H1 (cell line): ENCODE results near the gene ANKRD9. TPM values are rescaled to one million over a fixed set of nuclear protein-coding genes. Genes with fewer than 3 reads are reported as not detected.

Source experiments
- CTCF ChIA-PET: fragments of 300-600 bp; sonication (Branson Sonifier 250); formaldehyde crosslinking; loops from one replicate; lab custom pipeline; 2021; ENCODE audit not compliant: partially characterized antibody; lab: Charles Lee
- POLR2A ChIA-PET: fragments of 300-600 bp; sonication (Branson Sonifier 250); formaldehyde crosslinking; loops from one replicate; lab custom pipeline; 2021; ENCODE audit warnings: inconsistent platforms; ENCODE audit not compliant: partially characterized antibody; lab: Charles Lee
- DNase-seq, 2 experiments: peaks; one replicate each; pipeline versions ENCODE4 v3.0.0 to v3.0.0-alpha.2; 2010 to 2022; ENCODE audit warnings: low spot score in 2 of 2, low read depth in 1 of 2, mixed read lengths in 1 of 2
- FAIRE-seq: peaks from 2 replicates; lab custom pipeline; 2011; peaks lifted over from hg19 to GRCh38; lab: Jason Lieb, UNC
- H2AFZ ChIP-seq: 2 replicates; pipeline ENCODE4 v1.8.1; 2012; ENCODE audit warnings: low read length, inconsistent platforms
- H2AK5ac ChIP-seq: 2 replicates; pipeline ENCODE4 v1.6.1; 2013; ENCODE audit warnings: low read depth, low read length
- H2BK120ac ChIP-seq: replicated peaks from 2 replicates; pipeline ENCODE3; 2013; ENCODE audit warnings: low read depth, low read length, inconsistent platforms
- H2BK12ac ChIP-seq: 2 replicates; pipeline ENCODE4 v1.6.1; 2013; ENCODE audit warnings: low read depth, low read length
- H2BK15ac ChIP-seq: 2 replicates; pipeline ENCODE4 v1.6.1; 2013; ENCODE audit warnings: low read length
- H2BK20ac ChIP-seq: 2 replicates; pipeline ENCODE4 v1.6.1; 2013; ENCODE audit warnings: low read length
- H2BK5ac ChIP-seq: 2 replicates; pipeline ENCODE4 v1.6.1; 2013; ENCODE audit warnings: low read depth, low read length
- H3K14ac ChIP-seq: 2 replicates; pipeline ENCODE4 v1.6.1; 2013; ENCODE audit warnings: inconsistent platforms; ENCODE audit not compliant: insufficient read length
- H3K18ac ChIP-seq: 2 replicates; pipeline ENCODE4 v1.6.1; 2013; ENCODE audit warnings: low read length; ENCODE audit errors: extremely low read depth
- H3K23ac ChIP-seq: 2 replicates; pipeline ENCODE4 v1.6.1; 2013; ENCODE audit warnings: inconsistent platforms; ENCODE audit not compliant: insufficient read length
- H3K23me2 ChIP-seq: 2 replicates; pipeline ENCODE4 v1.6.1; 2013; ENCODE audit warnings: low read depth, low read length
- H3K27ac ChIP-seq: 2 replicates; pipeline ENCODE4 v1.6.1; 2011; ENCODE audit warnings: low read depth, low read length, inconsistent platforms
- H3K27me3 ChIP-seq, 4 experiments: replicated peaks in 1 of 4; 1 replicate in 1 of 4; 2 replicates in 3 of 4; pipeline versions ENCODE4 v1.6.1 to v1.8.1; 2011 to 2013; ENCODE audit warnings: low read length in 3 of 4, mild to moderate bottlenecking in 3 of 4, inconsistent platforms in 2 of 4, mixed read lengths in 2 of 4, moderate library complexity in 1 of 4; ENCODE audit not compliant: control insufficient read depth in 3 of 4, insufficient read depth in 3 of 4; ENCODE audit errors: extremely low read depth in 1 of 4
- H3K36me3 ChIP-seq, 4 experiments: 2 replicates each; pipeline versions ENCODE4 v1.6.1 to v1.8.1; 2011 to 2013; ENCODE audit warnings: mild to moderate bottlenecking in 4 of 4, low read length in 3 of 4, moderate library complexity in 2 of 4, control low read depth in 1 of 4, inconsistent platforms in 1 of 4; ENCODE audit not compliant: insufficient read depth in 4 of 4, control insufficient read depth in 2 of 4
- H3K4ac ChIP-seq: replicated peaks from 2 replicates; pipeline ENCODE3; 2013; ENCODE audit warnings: low read length, low read depth, mixed read lengths, inconsistent platforms; ENCODE audit not compliant: insufficient read length
- H3K4me1 ChIP-seq, 4 experiments: replicated peaks in 1 of 4; 1 replicate in 1 of 4; 2 replicates in 3 of 4; pipeline versions ENCODE4 v1.6.1 to v1.8.1; 2011 to 2013; ENCODE audit warnings: low read length in 3 of 4, inconsistent platforms in 2 of 4, mixed read lengths in 1 of 4; ENCODE audit not compliant: insufficient read depth in 4 of 4, control insufficient read depth in 3 of 4
- H3K4me2 ChIP-seq, 2 experiments: 2 replicates each; pipeline versions ENCODE4 v1.6.1 to v1.8.1; 2011 to 2013; ENCODE audit warnings: low read depth in 2 of 2, low read length in 2 of 2, control low read depth in 1 of 2, inconsistent platforms in 1 of 2, mild to moderate bottlenecking in 1 of 2; ENCODE audit not compliant: insufficient read depth in 1 of 2
- H3K4me3 ChIP-seq, 4 experiments: fragments of 200-600, 300-600 bp in 1 of 4; sonication (generic), shearing (Covaris generic), sonication (Bioruptor Twin) in 1 of 4; 2 replicates each; pipeline versions ENCODE4 v1.5.1 to v1.8.1; 2011 to 2016; ENCODE audit warnings: low read length in 4 of 4, low read depth in 3 of 4, control low read depth in 2 of 4, inconsistent platforms in 2 of 4, mild to moderate bottlenecking in 2 of 4, mixed read lengths in 1 of 4, moderate library complexity in 1 of 4; ENCODE audit not compliant: insufficient read depth in 2 of 4; ENCODE audit errors: extremely low read depth in 1 of 4
- H3K56ac ChIP-seq: replicated peaks from 2 replicates; pipeline ENCODE3; 2013; ENCODE audit warnings: low read depth, mild to moderate bottlenecking, mixed read lengths, low read length, inconsistent platforms; ENCODE audit not compliant: insufficient read length
- H3K79me1 ChIP-seq: 2 replicates; pipeline ENCODE4 v1.6.1; 2013; ENCODE audit warnings: low read depth, low read length, control low read depth
- H3K79me2 ChIP-seq, 2 experiments: 2 replicates each; pipeline versions ENCODE4 v1.6.1 to v1.8.1; 2012 to 2013; ENCODE audit warnings: low read length in 2 of 2, mild to moderate bottlenecking in 2 of 2, inconsistent platforms in 1 of 2; ENCODE audit not compliant: insufficient read depth in 2 of 2, control insufficient read depth in 1 of 2
- H3K9ac ChIP-seq, 4 experiments: replicated peaks in 1 of 4; 1 replicate in 1 of 4; 2 replicates in 3 of 4; pipeline versions ENCODE4 v1.6.1 to v1.8.1; 2011 to 2013; ENCODE audit warnings: low read depth in 3 of 4, low read length in 3 of 4, control low read depth in 2 of 4, mild to moderate bottlenecking in 2 of 4, moderate library complexity in 2 of 4, inconsistent platforms in 1 of 4; ENCODE audit errors: extremely low read depth in 1 of 4
- H3K9me3 ChIP-seq, 2 experiments: 2 replicates each; pipeline versions ENCODE4 v1.6.1 to v1.8.1; 2012 to 2013; ENCODE audit warnings: mild to moderate bottlenecking in 2 of 2, moderate library complexity in 2 of 2, control low read depth in 1 of 2, inconsistent platforms in 1 of 2, low read depth in 1 of 2, low read length in 1 of 2, mixed read lengths in 1 of 2; ENCODE audit not compliant: insufficient read depth in 2 of 2
- H4K20me1 ChIP-seq, 2 experiments: replicated peaks in 1 of 2; 2 replicates each; pipeline versions ENCODE3 to v1.8.1; 2011 to 2013; ENCODE audit warnings: inconsistent platforms in 2 of 2, low read length in 2 of 2, mild to moderate bottlenecking in 1 of 2; ENCODE audit not compliant: insufficient read depth in 2 of 2, control insufficient read depth in 1 of 2
- H4K5ac ChIP-seq: 2 replicates; pipeline ENCODE4 v1.6.1; 2013; ENCODE audit warnings: low read length, low read depth, mixed read lengths, inconsistent platforms; ENCODE audit not compliant: insufficient read length
- H4K8ac ChIP-seq: 2 replicates; pipeline ENCODE4 v1.8.0; 2013; ENCODE audit warnings: mild to moderate bottlenecking, moderate library complexity, low read length, inconsistent platforms; ENCODE audit not compliant: insufficient read depth; ENCODE audit errors: extremely low read depth
- H4K91ac ChIP-seq: replicated peaks from 2 replicates; pipeline ENCODE3; 2013; ENCODE audit warnings: low read length, mixed read lengths, inconsistent platforms; ENCODE audit not compliant: insufficient read length
- ASH2L ChIP-seq: fragments of 200-600, 300-600 bp; sonication (generic); IDR thresholded peaks from one replicate; pipeline ENCODE4 v1.7.1; 2017; ENCODE audit warnings: low read length
- KDM5A ChIP-seq: fragments of 200-600 bp; IDR thresholded peaks from 2 replicates; pipeline ENCODE4 v1.7.1; 2012; ENCODE audit warnings: mild to moderate bottlenecking, low read length, inconsistent platforms, mixed read lengths
- NRF1 ChIP-seq: IDR thresholded peaks from 2 replicates; pipeline ENCODE4 v1.6.1; 2011; ENCODE audit warnings: mild to moderate bottlenecking, low read depth, low read length, improper control_type of control experiment
- POLR2AphosphoS5 ChIP-seq: IDR thresholded peaks from 2 replicates; pipeline ENCODE4 v1.6.1; 2011; ENCODE audit warnings: low read depth, low read length
- POU5F1 ChIP-seq: IDR thresholded peaks from 2 replicates; pipeline ENCODE4 v1.6.1; 2011; ENCODE audit warnings: low read depth, mild to moderate bottlenecking, low read length, moderate library complexity
- RAD21 ChIP-seq, 2 experiments: IDR thresholded peaks in 1 of 2; conservative IDR thresholded peaks in 1 of 2; 2 replicates each; pipeline ENCODE4 v1.6.1; 2011; ENCODE audit warnings: low read depth in 2 of 2, low read length in 2 of 2, improper control_type of control experiment in 1 of 2, inconsistent platforms in 1 of 2, mild to moderate bottlenecking in 1 of 2, moderate library complexity in 1 of 2
- SIX5 ChIP-seq: IDR thresholded peaks from 2 replicates; pipeline ENCODE4 v1.6.1; 2011; ENCODE audit warnings: mild to moderate bottlenecking, low read depth, low read length
- WGBS, 2 experiments: shearing (Covaris generic) in 1 of 2; methylation state at CpG; one replicate each; pipeline versions ENCODE4 v1.1.6 to v1.1.7; 2013 to 2015; ENCODE audit warnings: low lambda C conversion rate in 2 of 2, mixed read lengths in 2 of 2, inconsistent platforms in 1 of 2, low coverage in 1 of 2, missing lambda C conversion rate in 1 of 2; ENCODE audit not compliant: insufficient replicate concordance in 2 of 2, insufficient coverage in 1 of 2, insufficient read length in 1 of 2; ENCODE audit errors: extremely low coverage in 1 of 2, missing lambda C conversion rate in 1 of 2; 5-methylcytosine and 5-hydroxymethylcytosine counted together
- polyA plus RNA-seq, 7 experiments: library from polyadenylated mRNA; depleted of rRNA in 3 of 7; stranded (reverse) in 5 of 7; unstranded in 2 of 7; fragments of >200 nt in 5 of 7; fragments of 200-250 nt in 2 of 7; gene quantifications; 1 replicate in 5 of 7; 2 replicates in 1 of 7; 4 replicates in 1 of 7; pipeline versions ENCODE4 v1.2.1 to v1.2.3, GENCODE V29; 2011 to 2013; ENCODE audit warnings: missing spikeins in 2 of 7, mixed read lengths in 2 of 7
- total RNA-seq: library from RNA; stranded (reverse); fragmentation: NEBNext Ultra II Directional; extraction: Animal tissue kit (Norgen Biotek cat#: 25700); gene quantifications from 2 replicates; pipeline ENCODE4 v1.2.1, GENCODE V29; 2021
- TF ChIP-seq, protein P1 (sequence below): IDR thresholded peaks from 2 replicates; pipeline ENCODE4 v1.6.1; 2011; ENCODE audit warnings: low read length, improper control_type of control experiment
- TF ChIP-seq, protein P2 (sequence below): IDR thresholded peaks from 2 replicates; pipeline ENCODE4 v1.6.1; 2012; ENCODE audit warnings: low read length, inconsistent platforms

The ANKRD9 gene
- total and polyA plus RNA-seq, 2 of the 8 experiments (the other 6 are each of a cell fraction or from before 2014, with no cell fraction given): 37.0 to 41.8 TPM

DNA sequence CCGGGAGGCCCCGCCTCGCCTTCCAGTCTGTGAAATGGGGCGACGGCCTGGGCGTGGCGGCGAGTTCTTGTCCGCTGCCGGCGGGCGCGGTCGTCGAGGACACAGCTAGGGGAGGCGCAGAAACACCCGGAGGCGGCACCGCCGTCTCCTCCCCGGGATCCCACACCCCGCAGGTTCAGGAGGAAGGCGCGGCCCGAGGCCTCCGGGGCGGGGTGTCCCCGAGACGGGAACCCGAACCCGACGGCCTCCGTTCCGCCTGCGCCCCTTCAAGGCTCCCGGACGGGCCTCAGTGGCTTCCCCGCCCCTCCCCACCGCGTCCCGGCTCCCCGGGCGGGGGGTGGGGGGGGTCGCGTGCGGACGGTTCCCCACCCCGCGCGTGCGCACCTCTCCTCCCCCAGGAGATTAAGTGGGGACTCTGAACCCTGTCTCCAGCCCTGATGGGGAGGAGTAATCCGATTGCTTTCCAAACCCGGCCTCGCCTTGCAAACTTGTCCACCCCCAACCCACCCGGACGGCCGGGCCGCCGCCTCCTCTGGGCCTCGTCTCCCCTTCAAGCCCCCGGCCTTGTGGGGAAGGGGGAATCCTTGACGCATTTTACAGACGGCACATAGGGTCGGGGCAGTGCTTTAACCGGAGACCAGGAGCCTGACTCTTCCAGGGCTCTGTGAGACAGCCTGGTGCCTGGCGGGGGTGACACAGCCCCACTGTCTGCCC lies 35.3 kb upstream of the ANKRD9 start:
- H2BK5ac ChIP-seq: peak overlapping the region; percentile 80; the same call in 1 of the 2 replicates
- H3K9me3 ChIP-seq: no peaks in the 10 kb centered on the region
- H3K4me1 ChIP-seq: peaks cover 3 to 24% (median 13%) of the 10 kb centered on the region in 4 experiments
- no peak overlapping the region for H2BK20ac ChIP-seq
- H2AK5ac ChIP-seq: no peak overlapping the region
- peaks cover 6% of the 10 kb centered on the region; the same call in 1 of the 2 replicates for H3K23me2 ChIP-seq
- no peaks in the 10 kb centered on the region for H3K79me2 ChIP-seq
- H3K4me2 ChIP-seq: peak overlapping the region; percentile 72 to 77
- H3K27me3 ChIP-seq: peaks cover 0 to 7% (median 4%) of the 10 kb centered on the region in 4 experiments; a peak in 4 of 7 replicates
- ChIA-PET POLR2A (interaction anchor here (1.0 to 8.5 kb wide), 3 partner anchors 11 to 60 kb away, joined by 3 to 50 read pairs (median 5); no protein-coding TSS in a partner anchor), CTCF (interaction anchor here (0.6 to 1.2 kb wide), 2 partner anchors 42 to 45 kb away, joined by 3 read pairs; no protein-coding TSS in a partner anchor)
- H3K18ac ChIP-seq: peak overlapping the region; percentile 64
- H2BK120ac ChIP-seq: peak overlapping the region; percentile 83
- H2BK12ac ChIP-seq: peak overlapping the region; percentile 87; the same call in 1 of the 2 replicates
- peak overlapping the region; percentile 91 for H4K8ac ChIP-seq
- H3K56ac ChIP-seq: no peak overlapping the region
- DNase-seq: peak in 1 of 2 experiments; percentile 74
- peak overlapping the region; percentile 5 for H3K4ac ChIP-seq
- H3K27ac ChIP-seq: no peak overlapping the region
- FAIRE-seq: no peak
- H4K20me1 ChIP-seq: no peaks in the 10 kb centered on the region
- no peak overlapping the region for H3K14ac ChIP-seq
- 0 out of 2 replicates have a peak overlapping the region, but pooled peaks have one; percentile 15 for H2AFZ ChIP-seq
- 11% methylated on average over 6 of the region's 66 CpGs; no CpG with 5 or more reads in 1 of the 2 experiments for WGBS, 2 experiments
- no peaks in the 10 kb centered on the region for H3K36me3 ChIP-seq
- no peak overlapping the region for H2BK15ac ChIP-seq
- H3K9ac ChIP-seq: no peak overlapping the region
- peak overlapping the region; percentile 14 to 53 (median 26) for H3K4me3 ChIP-seq
- H3K23ac ChIP-seq: no peak overlapping the region
- H4K5ac ChIP-seq: no peak overlapping the region
- H3K79me1 ChIP-seq: no peaks in the 10 kb centered on the region
- H4K91ac ChIP-seq: peak overlapping the region; percentile 96
- no peak for TF ChIP-seq SIX5
- TF ChIP-seq RAD21 (IDR thresholded peaks at IDR 0.05 in 1 of 2, conservative IDR thresholded peaks at IDR 0.05 in 1 of 2; ENCODE audit: low read depth in 2 of 2, low read length in 2 of 2): no peak
- no peak for TF ChIP-seq KDM5A
- TF ChIP-seq ASH2L: no peak
- TF ChIP-seq, protein P1, sequence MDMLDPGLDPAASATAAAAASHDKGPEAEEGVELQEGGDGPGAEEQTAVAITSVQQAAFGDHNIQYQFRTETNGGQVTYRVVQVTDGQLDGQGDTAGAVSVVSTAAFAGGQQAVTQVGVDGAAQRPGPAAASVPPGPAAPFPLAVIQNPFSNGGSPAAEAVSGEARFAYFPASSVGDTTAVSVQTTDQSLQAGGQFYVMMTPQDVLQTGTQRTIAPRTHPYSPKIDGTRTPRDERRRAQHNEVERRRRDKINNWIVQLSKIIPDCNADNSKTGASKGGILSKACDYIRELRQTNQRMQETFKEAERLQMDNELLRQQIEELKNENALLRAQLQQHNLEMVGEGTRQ: no peak
- peak; percentile 19; the same call in 1 of the 2 replicates for TF ChIP-seq NRF1
- TF ChIP-seq, protein P2, sequence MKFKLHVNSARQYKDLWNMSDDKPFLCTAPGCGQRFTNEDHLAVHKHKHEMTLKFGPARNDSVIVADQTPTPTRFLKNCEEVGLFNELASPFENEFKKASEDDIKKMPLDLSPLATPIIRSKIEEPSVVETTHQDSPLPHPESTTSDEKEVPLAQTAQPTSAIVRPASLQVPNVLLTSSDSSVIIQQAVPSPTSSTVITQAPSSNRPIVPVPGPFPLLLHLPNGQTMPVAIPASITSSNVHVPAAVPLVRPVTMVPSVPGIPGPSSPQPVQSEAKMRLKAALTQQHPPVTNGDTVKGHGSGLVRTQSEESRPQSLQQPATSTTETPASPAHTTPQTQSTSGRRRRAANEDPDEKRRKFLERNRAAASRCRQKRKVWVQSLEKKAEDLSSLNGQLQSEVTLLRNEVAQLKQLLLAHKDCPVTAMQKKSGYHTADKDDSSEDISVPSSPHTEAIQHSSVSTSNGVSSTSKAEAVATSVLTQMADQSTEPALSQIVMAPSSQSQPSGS: no peak
- TF ChIP-seq POU5F1: no peak
- no peak for TF ChIP-seq POLR2AphosphoS5
